ENCODE measurements around the gene TMEM190.

GRCh38 chr19:55390461-55390880 is 13.8 kb downstream of the TMEM190 start:
- TF ChIP-seq CTCF (IDR thresholded peaks at IDR 0.05), result no peak
- no peak for TF ChIP-seq POLR2A (IDR thresholded peaks at IDR 0.05)

Data from heart left ventricle (tissue), 13 donors.